OCI-LY7 (cell line): ENCODE data around the gene TNFRSF1B.

Source experiments
- EZH2phosphoT487 ChIP-seq: fragments of 200-600 bp; sonication (generic); IDR thresholded peaks from 2 replicates; pipeline ENCODE4 v1.6.1; 2018; ENCODE audit warnings: low read depth, borderline replicate concordance, mild to moderate bottlenecking, mixed run types, antibody characterized with exemption, low read length, moderate library complexity, mixed read lengths
- TF ChIP-seq, protein P1 (sequence below): fragments of 200-600 bp; sonication (generic); conservative IDR thresholded peaks from 2 replicates; pipeline ENCODE4 v1.5.1; 2014; ENCODE audit warnings: mild to moderate bottlenecking, antibody characterized with exemption, low read length, moderate library complexity, mixed read lengths

DNA sequence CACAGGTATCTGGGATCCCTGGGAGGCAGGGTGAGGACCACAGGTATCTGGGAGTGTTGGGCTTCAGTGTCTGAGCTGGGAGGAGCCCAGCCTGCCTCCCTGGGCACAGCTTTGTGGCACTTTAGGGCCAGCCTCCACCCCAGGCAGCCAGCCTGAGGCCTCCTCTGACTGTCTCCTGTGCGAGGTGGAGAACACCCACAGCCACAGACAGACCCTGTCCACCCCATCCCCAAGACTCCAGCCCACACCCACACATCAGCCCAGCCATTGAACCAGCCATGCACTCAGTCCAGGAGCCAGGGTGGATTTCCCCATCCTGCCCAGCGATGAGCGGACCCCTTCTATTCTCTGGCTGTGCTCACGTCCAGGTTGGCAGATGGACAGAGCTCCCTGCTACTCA, 21.8 kb upstream of the TNFRSF1B start:
- TF ChIP-seq, protein P1, sequence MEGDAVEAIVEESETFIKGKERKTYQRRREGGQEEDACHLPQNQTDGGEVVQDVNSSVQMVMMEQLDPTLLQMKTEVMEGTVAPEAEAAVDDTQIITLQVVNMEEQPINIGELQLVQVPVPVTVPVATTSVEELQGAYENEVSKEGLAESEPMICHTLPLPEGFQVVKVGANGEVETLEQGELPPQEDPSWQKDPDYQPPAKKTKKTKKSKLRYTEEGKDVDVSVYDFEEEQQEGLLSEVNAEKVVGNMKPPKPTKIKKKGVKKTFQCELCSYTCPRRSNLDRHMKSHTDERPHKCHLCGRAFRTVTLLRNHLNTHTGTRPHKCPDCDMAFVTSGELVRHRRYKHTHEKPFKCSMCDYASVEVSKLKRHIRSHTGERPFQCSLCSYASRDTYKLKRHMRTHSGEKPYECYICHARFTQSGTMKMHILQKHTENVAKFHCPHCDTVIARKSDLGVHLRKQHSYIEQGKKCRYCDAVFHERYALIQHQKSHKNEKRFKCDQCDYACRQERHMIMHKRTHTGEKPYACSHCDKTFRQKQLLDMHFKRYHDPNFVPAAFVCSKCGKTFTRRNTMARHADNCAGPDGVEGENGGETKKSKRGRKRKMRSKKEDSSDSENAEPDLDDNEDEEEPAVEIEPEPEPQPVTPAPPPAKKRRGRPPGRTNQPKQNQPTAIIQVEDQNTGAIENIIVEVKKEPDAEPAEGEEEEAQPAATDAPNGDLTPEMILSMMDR, result no peak
- TF ChIP-seq EZH2phosphoT487, result no peak
